ENCODE measurements around the gene MEP1A. TPM values are rescaled to one million over a fixed set of nuclear protein-coding genes. Genes with fewer than 3 reads are reported as not detected.
"Not testable (repeated sequence)": the region's sequence is repeated elsewhere in the genome, so short reads cannot be mapped to it uniquely, and the experiment has no call there.

The MEP1A gene
- total and polyA plus RNA-seq, 7 donors: 0.36 to 45.6 (median 41.0) TPM; not detected in 3

- TF ChIP-seq CTCF (IDR thresholded peaks at IDR 0.05): no peak
- 89% methylated on average over 3 of the region's 3 CpGs for WGBS, 2 donors
- no peaks in the 10 kb centered on the region for H3K36me3 ChIP-seq
- H3K4me3 ChIP-seq: no peak overlapping the region
- H3K4me1 ChIP-seq: peaks cover 0 to 15% (median 4%) of the 10 kb centered on the region in 4 donors
- no peak for DNase-seq
- H3K27ac ChIP-seq: no peak overlapping the region
- no peaks in the 10 kb centered on the region for H3K27me3 ChIP-seq
- intact Hi-C loops (cut with DNase I): no loop called here
- no peaks in the 10 kb centered on the region for H3K9me3 ChIP-seq
These were observed 39.6 kb downstream of the MEP1A start for GRCh38 chr6:46832816-46833215.

- intact Hi-C loops (cut with DNase I); H3K27me3 ChIP-seq; H3K4me3 ChIP-seq; DNase-seq; H3K9me3 ChIP-seq; H3K27ac ChIP-seq; H3K36me3 ChIP-seq: not testable (repeated sequence)
- WGBS, 2 donors: 62 to 78% methylated on average over 7 of the region's 7 CpGs
- H3K4me1 ChIP-seq: peaks cover 0 to 15% (median 4%) of the 10 kb centered on the region in 4 donors
These were observed 41.2 kb downstream of the MEP1A start for GRCh38 chr6:46834257-46834916.

- H3K4me3 ChIP-seq; H3K36me3 ChIP-seq; H3K27me3 ChIP-seq; DNase-seq; H3K27ac ChIP-seq; H3K9me3 ChIP-seq; intact Hi-C loops (cut with DNase I): not testable (repeated sequence)
- 96 to 97% methylated on average over 2 of the region's 2 CpGs for WGBS, 2 donors
- H3K4me1 ChIP-seq: peaks cover 0 to 15% (median 4%) of the 10 kb centered on the region in 4 donors
These were observed 41.8 kb downstream of the MEP1A start for GRCh38 chr6:46834991-46835390.

- 99% methylated on average over 2 of the region's 2 CpGs for WGBS, 2 donors
- no peaks in the 10 kb centered on the region for H3K27me3 ChIP-seq
- H3K4me1 ChIP-seq: peaks cover 0 to 15% (median 4%) of the 10 kb centered on the region in 4 donors
- no peaks in the 10 kb centered on the region for H3K36me3 ChIP-seq
- intact Hi-C loops (cut with DNase I): no loop called here
- H3K9me3 ChIP-seq: peaks cover 0 to 6% (median 1%) of the 10 kb centered on the region in 4 donors
- no peak for DNase-seq
- TF ChIP-seq POLR2A (IDR thresholded peaks at IDR 0.05) (no peak), EP300 (IDR thresholded peaks at IDR 0.05) (no peak), POLR2AphosphoS5 (IDR thresholded peaks at IDR 0.05) (no peak), CTCF (IDR thresholded peaks at IDR 0.05) (no peak)
- H3K4me3 ChIP-seq: no peak overlapping the region
- no peak overlapping the region for H3K27ac ChIP-seq
These were observed 44.8 kb downstream of the MEP1A start for GRCh38 chr6:46838033-46838432.

- H3K27ac ChIP-seq; H3K9me3 ChIP-seq; H3K4me1 ChIP-seq; H3K36me3 ChIP-seq; intact Hi-C loops (cut with DNase I); H3K27me3 ChIP-seq; H3K4me3 ChIP-seq; DNase-seq: not testable (repeated sequence)
- WGBS, 2 donors: 89 to 90% methylated on average over 6 of the region's 6 CpGs
These were observed 49.2 kb downstream of the MEP1A start for GRCh38 chr6:46842252-46842846.

GRCh38 chr6:46845126-46845525 lies 51.9 kb downstream of the MEP1A start:
- no peak overlapping the region for H3K4me3 ChIP-seq
- H3K9me3 ChIP-seq: peaks cover 0 to 6% (median 1%) of the 10 kb centered on the region in 4 donors
- 86 to 90% methylated on average over 5 of the region's 5 CpGs for WGBS, 2 donors
- H3K36me3 ChIP-seq: no peaks in the 10 kb centered on the region
- peaks cover 0 to 7% (median 2%) of the 10 kb centered on the region in 4 donors for H3K4me1 ChIP-seq
- TF ChIP-seq CTCF (IDR thresholded peaks at IDR 0.05) (no peak), EP300 (IDR thresholded peaks at IDR 0.05) (no peak), POLR2AphosphoS5 (IDR thresholded peaks at IDR 0.05) (no peak), POLR2A (IDR thresholded peaks at IDR 0.05) (no peak)
- no peak overlapping the region for H3K27ac ChIP-seq
- no peak for DNase-seq
- intact Hi-C loops (cut with DNase I): no loop called here
- H3K27me3 ChIP-seq: no peaks in the 10 kb centered on the region
